WERI-Rb-1 (cell line): Measurements from ENCODE around the gene CDHR4.

ENCODE experiments used
- DNase-seq: peaks from one replicate; pipeline ENCODE4 v3.0.0-alpha.2; 2020
- H3K27ac ChIP-seq: fragments of 250-450 bp; sonication (Bioruptor Pico); 2 replicates; pipeline ENCODE4 v1.5.1; 2020; ENCODE audit warnings: mild to moderate bottlenecking, moderate library complexity
- H3K27me3 ChIP-seq: fragments of 250-450 bp; sonication (Bioruptor Pico); 2 replicates; pipeline ENCODE4 v1.5.1; 2021; ENCODE audit warnings: mild to moderate bottlenecking, low read depth, moderate library complexity; ENCODE audit not compliant: insufficient read depth, severe bottlenecking
- H3K36me3 ChIP-seq: fragments of 250-450 bp; sonication (Bioruptor Pico); 2 replicates; pipeline ENCODE4 v1.5.1; 2020; ENCODE audit warnings: mild to moderate bottlenecking, moderate library complexity
- H3K4me3 ChIP-seq: 2 replicates; pipeline ENCODE4 v1.5.1; 2011; ENCODE audit warnings: low read depth, mild to moderate bottlenecking, control low read depth, low read length
- H3K9me3 ChIP-seq: fragments of 250-450 bp; sonication (Bioruptor Pico); 2 replicates; pipeline ENCODE4 v1.5.1; 2021; ENCODE audit warnings: mild to moderate bottlenecking, moderate library complexity; ENCODE audit not compliant: severe bottlenecking
- TF ChIP-seq, protein P1 (sequence below): IDR thresholded peaks from 2 replicates; pipeline ENCODE4 v1.5.1; 2011; ENCODE audit warnings: low read depth, mild to moderate bottlenecking, control low read depth, inconsistent platforms, low read length

The CDHR4 gene

DNA sequence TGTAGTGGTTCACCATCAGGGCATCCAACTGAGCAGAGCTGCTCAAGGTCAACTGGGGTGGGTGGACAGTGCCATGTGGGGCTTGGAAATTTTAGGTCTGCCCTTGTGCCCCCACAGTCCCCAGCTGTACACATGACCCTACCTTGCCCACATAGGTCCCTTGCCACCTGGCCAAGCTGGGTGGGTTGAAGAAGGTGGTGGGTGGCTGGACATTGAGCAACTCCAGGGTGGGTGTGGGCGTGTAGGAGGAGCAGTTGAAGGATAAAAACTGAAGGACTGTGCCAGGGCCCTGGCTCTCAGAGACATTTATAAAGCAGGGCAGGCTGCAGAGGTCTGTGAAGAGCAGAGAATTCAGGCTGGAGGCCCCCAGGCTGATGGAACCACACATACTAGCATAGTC is 568 bp downstream of the CDHR4 start:
- no peak overlapping the region for H3K27ac ChIP-seq
- TF ChIP-seq, protein P1, sequence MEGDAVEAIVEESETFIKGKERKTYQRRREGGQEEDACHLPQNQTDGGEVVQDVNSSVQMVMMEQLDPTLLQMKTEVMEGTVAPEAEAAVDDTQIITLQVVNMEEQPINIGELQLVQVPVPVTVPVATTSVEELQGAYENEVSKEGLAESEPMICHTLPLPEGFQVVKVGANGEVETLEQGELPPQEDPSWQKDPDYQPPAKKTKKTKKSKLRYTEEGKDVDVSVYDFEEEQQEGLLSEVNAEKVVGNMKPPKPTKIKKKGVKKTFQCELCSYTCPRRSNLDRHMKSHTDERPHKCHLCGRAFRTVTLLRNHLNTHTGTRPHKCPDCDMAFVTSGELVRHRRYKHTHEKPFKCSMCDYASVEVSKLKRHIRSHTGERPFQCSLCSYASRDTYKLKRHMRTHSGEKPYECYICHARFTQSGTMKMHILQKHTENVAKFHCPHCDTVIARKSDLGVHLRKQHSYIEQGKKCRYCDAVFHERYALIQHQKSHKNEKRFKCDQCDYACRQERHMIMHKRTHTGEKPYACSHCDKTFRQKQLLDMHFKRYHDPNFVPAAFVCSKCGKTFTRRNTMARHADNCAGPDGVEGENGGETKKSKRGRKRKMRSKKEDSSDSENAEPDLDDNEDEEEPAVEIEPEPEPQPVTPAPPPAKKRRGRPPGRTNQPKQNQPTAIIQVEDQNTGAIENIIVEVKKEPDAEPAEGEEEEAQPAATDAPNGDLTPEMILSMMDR, result no peak
- no peak for DNase-seq

DNA sequence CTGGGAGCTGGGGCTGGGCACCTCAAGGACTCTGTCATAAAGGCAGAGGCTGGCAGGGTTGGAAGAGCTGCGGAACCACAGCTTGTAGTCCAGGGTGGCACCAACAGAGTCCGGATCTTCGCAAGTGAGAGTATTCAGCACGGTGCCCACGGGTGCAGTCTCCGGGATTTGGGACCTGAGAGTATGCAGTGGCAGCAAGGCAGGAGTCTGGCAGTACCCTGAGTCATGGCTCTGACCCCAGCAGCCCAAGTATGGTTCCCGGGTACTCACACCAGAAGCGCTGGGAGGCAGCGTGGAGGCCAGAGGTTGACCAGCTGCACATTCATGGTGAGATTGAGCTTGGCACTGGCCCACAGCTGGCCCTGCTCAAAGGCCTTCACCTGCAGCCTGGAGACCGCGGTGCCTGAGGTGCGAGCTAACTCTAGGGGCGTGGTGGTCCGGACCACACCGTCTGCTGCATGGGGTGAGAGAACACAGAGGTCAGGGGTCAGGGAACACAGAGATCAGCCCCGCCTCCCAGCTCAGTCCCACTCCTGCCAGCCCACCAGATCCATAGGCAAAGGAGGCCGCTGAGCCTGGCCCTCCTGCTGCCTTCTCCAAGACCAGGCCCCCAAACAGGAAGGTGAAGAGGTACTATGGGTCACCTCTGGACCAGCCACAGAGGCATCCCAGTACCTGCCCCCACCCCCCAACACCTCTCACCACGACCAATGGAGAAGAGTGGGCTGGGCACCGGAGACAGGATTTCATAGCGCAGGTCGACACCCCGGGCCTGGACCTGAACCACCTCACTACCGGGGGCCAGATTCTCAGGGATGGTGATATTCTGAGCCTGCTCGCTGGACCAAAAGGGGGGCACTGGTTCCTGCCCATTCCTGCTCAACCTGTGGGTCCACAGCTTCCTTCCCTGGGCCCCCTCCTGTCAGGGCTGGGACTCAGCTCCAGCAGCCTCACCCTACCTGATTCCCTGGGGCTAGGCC is 4.5 kb downstream of the CDHR4 start:
- Histone ChIP-seq H3K27me3 (no peaks in the 10 kb centered on the region), H3K4me3 (no peak overlapping the region), H3K36me3 (no peaks in the 10 kb centered on the region), H3K27ac (no peak overlapping the region), H3K9me3 (no peaks in the 10 kb centered on the region)
- TF ChIP-seq, protein P1, result no peak
- no peak for DNase-seq

More for the DNA sequence above, 568 bp downstream of the CDHR4 start:
- H3K9me3 ChIP-seq, result no peaks in the 10 kb centered on the region
- peaks cover 6% of the 10 kb centered on the region for H3K27me3 ChIP-seq
- H3K4me3 ChIP-seq, result no peak overlapping the region
- no peaks in the 10 kb centered on the region for H3K36me3 ChIP-seq

DNA sequence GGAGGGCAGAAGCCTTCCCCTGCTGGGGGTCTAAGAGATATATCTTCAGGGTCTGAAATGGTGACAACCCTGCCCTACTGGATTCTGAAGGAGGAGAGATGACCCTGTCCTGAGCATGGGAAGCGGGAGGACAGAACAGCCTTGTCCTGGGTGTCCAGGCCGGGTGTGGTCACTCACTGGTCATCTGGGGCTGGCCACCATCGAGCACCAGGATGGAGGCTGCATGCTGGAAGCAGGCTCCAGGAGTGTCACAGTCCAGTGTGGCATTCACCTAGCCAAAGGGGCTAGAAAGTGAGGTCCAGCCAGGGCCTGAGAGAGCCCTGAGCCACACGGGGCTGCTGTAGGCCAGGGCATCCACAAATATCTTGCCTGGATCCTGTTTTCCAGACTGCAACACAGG is 5.2 kb downstream of the CDHR4 start:
- no peak overlapping the region for H3K4me3 ChIP-seq
- H3K36me3 ChIP-seq, result no peaks in the 10 kb centered on the region
- TF ChIP-seq, protein P1, result no peak
- H3K27ac ChIP-seq, result no peak overlapping the region
- DNase-seq, result no peak
- H3K27me3 ChIP-seq, result no peaks in the 10 kb centered on the region
- H3K9me3 ChIP-seq, result no peaks in the 10 kb centered on the region

DNA sequence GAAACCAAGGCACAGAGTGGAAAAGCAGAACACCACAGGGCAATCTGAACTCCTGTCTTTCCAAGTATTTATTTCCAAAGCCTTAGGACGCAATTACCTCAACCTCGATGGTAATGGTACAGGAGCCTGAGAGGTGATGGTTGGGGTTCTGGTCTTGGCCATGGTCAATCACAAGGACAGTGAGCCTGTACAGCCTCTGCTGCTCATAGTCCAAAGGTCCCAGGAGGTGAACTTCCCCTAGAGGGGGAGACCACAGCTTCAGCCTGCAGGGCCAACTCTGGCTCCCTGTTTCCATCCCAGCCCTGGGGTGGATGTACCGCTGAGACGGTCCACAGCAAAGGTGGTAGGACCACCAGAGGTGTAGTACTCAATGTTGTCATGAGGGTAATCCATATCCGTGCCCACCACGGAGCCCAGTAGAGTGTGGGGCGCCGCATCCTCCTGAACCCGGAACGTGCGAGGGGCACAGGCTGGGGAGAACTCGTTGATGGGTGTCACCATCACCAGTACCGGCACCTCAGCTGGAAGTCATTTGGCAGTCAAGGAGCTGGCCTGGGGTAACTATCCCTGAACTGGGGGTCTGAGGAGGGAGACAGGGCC is 6.1 kb downstream of the CDHR4 start:
- no peak for DNase-seq
- Histone ChIP-seq H3K4me3 (no peak overlapping the region), H3K27me3 (no peaks in the 10 kb centered on the region), H3K9me3 (no peaks in the 10 kb centered on the region), H3K27ac (no peak overlapping the region), H3K36me3 (no peaks in the 10 kb centered on the region)
- TF ChIP-seq, protein P1, result no peak

DNA sequence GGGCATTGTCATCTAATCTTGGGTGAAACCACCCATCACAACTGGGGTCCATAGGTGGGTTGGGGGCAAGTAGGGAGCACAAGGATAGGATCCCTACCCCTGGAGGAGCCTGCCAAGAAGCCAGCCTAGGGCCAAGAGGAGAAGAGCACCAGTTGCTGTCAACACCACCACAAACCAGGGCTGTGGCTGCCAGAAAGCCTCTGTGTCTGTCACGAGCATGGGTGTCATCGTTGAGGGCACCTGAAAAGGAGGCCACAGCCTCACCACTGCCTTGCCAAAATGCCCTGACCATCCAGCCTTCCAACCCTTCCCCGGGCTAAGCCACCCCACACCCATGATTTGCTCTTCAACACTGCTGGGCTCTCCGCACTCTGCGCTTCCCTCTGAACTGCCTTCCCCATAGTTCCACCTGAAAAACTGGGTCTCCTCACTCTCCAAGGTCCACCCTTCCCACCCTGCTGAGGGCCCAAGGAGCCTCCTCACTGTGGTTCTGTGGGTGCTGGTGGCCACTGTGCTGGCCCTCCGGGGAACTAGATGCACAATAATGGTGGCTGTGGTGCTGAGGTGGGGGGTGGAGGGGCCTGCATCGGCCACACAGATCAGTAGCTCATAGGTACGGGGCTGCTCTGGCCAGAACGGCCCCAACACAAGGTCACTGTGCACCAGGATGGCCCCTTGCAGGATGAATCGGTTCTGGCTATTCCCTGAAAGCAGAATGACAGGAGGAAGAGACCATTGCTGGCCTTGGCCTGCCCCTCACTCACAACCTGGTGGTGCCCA is 7.1 kb downstream of the CDHR4 start:
- H3K9me3 ChIP-seq, result no peaks in the 10 kb centered on the region
- DNase-seq, result no peak
- H3K4me3 ChIP-seq, result no peak overlapping the region
- no peaks in the 10 kb centered on the region for H3K27me3 ChIP-seq
- TF ChIP-seq, protein P1, result no peak
- H3K36me3 ChIP-seq, result no peaks in the 10 kb centered on the region
- no peak overlapping the region for H3K27ac ChIP-seq
